Neural cell (in vitro differentiated cells): ENCODE measurements around the gene GDAP2. TPM values are rescaled to one million over a fixed set of nuclear protein-coding genes. Genes with fewer than 3 reads are reported as not detected.

Experiments
- H2AFZ ChIP-seq: fragments of 200-600, 300-800 bp; sonication (generic), shearing (Covaris generic); 2 replicates; pipeline ENCODE4 v1.6.0; 2014; ENCODE audit warnings: low read depth, mild to moderate bottlenecking, antibody characterized with exemption, low read length, moderate library complexity
- H3F3A ChIP-seq: fragments of 200-600 bp; shearing (Covaris generic); 2 replicates; pipeline ENCODE4 v1.6.1; 2016; ENCODE audit warnings: mild to moderate bottlenecking, moderate library complexity, mixed read lengths, antibody characterized with exemption, low read length; ENCODE audit not compliant: insufficient read depth, poor library complexity, severe bottlenecking
- H3K27ac ChIP-seq: fragments of 200-600, 300-800 bp; sonication (generic), shearing (Covaris generic); 2 replicates; pipeline ENCODE4 v1.5.1; 2014; ENCODE audit warnings: mild to moderate bottlenecking, low read length, moderate library complexity
- H3K27me3 ChIP-seq: fragments of 300-800, 200-600 bp; sonication (generic), shearing (Covaris generic); 2 replicates; pipeline ENCODE4 v1.6.0; 2014; ENCODE audit warnings: mild to moderate bottlenecking, low read depth, low read length, moderate library complexity; ENCODE audit not compliant: insufficient read depth
- H3K36me3 ChIP-seq: fragments of 300-800, 200-600 bp; sonication (generic), shearing (Covaris generic); 2 replicates; pipeline ENCODE4 v1.5.1; 2014; ENCODE audit warnings: mild to moderate bottlenecking, antibody characterized with exemption, low read length, moderate library complexity; ENCODE audit not compliant: insufficient read depth
- H3K4me2 ChIP-seq: fragments of 300-800, 200-600 bp; sonication (generic), shearing (Covaris generic); 2 replicates; pipeline ENCODE4 v1.6.0; 2014; ENCODE audit warnings: mild to moderate bottlenecking, low read length
- H3K4me3 ChIP-seq: fragments of 300-800, 200-600 bp; sonication (generic), shearing (Covaris generic); 2 replicates; pipeline ENCODE4 v1.5.1; 2014; ENCODE audit warnings: mild to moderate bottlenecking, low read length, moderate library complexity
- H3K79me2 ChIP-seq: fragments of 200-600 bp; shearing (Covaris generic); replicated peaks from 2 replicates; pipeline ENCODE4 v1.6.0; 2014; ENCODE audit warnings: mild to moderate bottlenecking, low read length, moderate library complexity; ENCODE audit not compliant: insufficient read depth
- H3K9ac ChIP-seq: fragments of 300-800, 200-600 bp; sonication (generic), shearing (Covaris generic); 2 replicates; pipeline ENCODE4 v1.6.1; 2016; ENCODE audit warnings: mild to moderate bottlenecking, low read length, mixed read lengths
- H3K9me2 ChIP-seq: fragments of 200-600 bp; shearing (Covaris generic); 2 replicates; pipeline ENCODE4 v1.6.1; 2016; ENCODE audit warnings: mild to moderate bottlenecking, low read length, mixed read lengths; ENCODE audit not compliant: insufficient read depth
- H3K9me3 ChIP-seq: fragments of 200-600, 300-800 bp; sonication (generic), shearing (Covaris generic); 2 replicates; pipeline ENCODE4 v1.6.1; 2016; ENCODE audit warnings: mild to moderate bottlenecking, mixed run types, low read length, moderate library complexity, mixed read lengths
- H4K20me1 ChIP-seq: fragments of 200-600 bp; shearing (Covaris generic); 2 replicates; pipeline ENCODE4 v1.6.1; 2016; ENCODE audit warnings: mild to moderate bottlenecking, mixed run types; ENCODE audit not compliant: insufficient read depth
- EP300 ChIP-seq: fragments of 450-650 bp; conservative IDR thresholded peaks from 2 replicates; pipeline ENCODE4 v1.6.1; 2014; ENCODE audit warnings: antibody characterized with exemption, mild to moderate bottlenecking, moderate library complexity; ENCODE audit not compliant: poor library complexity, severe bottlenecking
- EZH2 ChIP-seq: fragments of 200-600, 300-800 bp; shearing (Covaris generic), sonication (generic); IDR thresholded peaks from 2 replicates; pipeline ENCODE4 v1.6.1; 2014; ENCODE audit warnings: antibody characterized with exemption, low read length, borderline replicate concordance, mild to moderate bottlenecking; ENCODE audit not compliant: insufficient read depth, poor library complexity, severe bottlenecking
- MXI1 ChIP-seq: fragments of 450-650 bp; conservative IDR thresholded peaks from 2 replicates; pipeline ENCODE4 v1.6.1; 2014; ENCODE audit warnings: antibody characterized with exemption, mild to moderate bottlenecking; ENCODE audit not compliant: poor library complexity, severe bottlenecking
- POLR2AphosphoS5 ChIP-seq: IDR thresholded peaks from 2 replicates; pipeline ENCODE4 v1.6.1; 2012
- RAD21 ChIP-seq: fragments of 450-650 bp; conservative IDR thresholded peaks from 2 replicates; pipeline ENCODE4 v1.6.1; 2014; ENCODE audit warnings: antibody characterized with exemption, mild to moderate bottlenecking, moderate library complexity
- REST ChIP-seq: IDR thresholded peaks from 2 replicates; pipeline ENCODE4 v1.6.1; 2012; ENCODE audit warnings: borderline replicate concordance
- SMC3 ChIP-seq: fragments of 450-650 bp; conservative IDR thresholded peaks from 2 replicates; pipeline ENCODE4 v1.6.1; 2014; ENCODE audit warnings: antibody characterized with exemption, mild to moderate bottlenecking, moderate library complexity; ENCODE audit not compliant: poor library complexity
- TAF1 ChIP-seq: IDR thresholded peaks from 2 replicates; pipeline ENCODE4 v1.6.1; 2012; ENCODE audit warnings: low read depth
- polyA plus RNA-seq: library from polyadenylated mRNA; depleted of rRNA; stranded (reverse); fragments of >200 nt; gene quantifications from 2 replicates; pipeline ENCODE4 v1.2.3, GENCODE V29; 2014
- TF ChIP-seq, protein P1 (sequence below): fragments of 450-650 bp; IDR thresholded peaks from 2 replicates; pipeline ENCODE4 v1.5.1; 2014; ENCODE audit warnings: antibody characterized with exemption, mild to moderate bottlenecking, moderate library complexity; ENCODE audit not compliant: poor library complexity, severe bottlenecking

GDAP2 gene
- polyA plus RNA-seq, 1 donor from 2014 or later: 6.8 TPM

DNA sequence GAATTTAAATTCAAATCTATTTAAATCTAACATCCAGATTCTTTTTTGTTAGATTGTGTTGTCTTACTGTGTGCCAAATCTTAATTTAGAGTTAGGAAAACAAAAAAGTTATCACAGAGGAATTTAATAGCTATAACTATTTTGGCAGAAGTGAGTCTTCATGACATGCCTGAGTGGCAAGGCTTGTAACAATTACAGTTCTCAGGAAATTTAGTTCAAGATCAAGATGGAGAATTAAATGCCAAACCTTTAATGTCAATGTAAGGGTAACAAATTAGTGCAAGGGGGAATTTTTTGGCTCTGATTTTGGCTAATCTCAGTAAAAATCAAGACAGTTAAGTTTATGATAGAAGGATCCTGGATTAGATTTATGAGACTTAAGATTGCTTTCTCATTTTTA lies 58.4 kb downstream of the GDAP2 start:
- H2AFZ ChIP-seq: no peak overlapping the region
- no peaks in the 10 kb centered on the region for H3K9me3 ChIP-seq
- no peak overlapping the region for H3K4me3 ChIP-seq
- no peak overlapping the region for H3K9ac ChIP-seq
- no peaks in the 10 kb centered on the region for H4K20me1 ChIP-seq
- no peak for TF ChIP-seq MXI1
- no peak for TF ChIP-seq SMC3
- TF ChIP-seq REST: no peak
- no peak for TF ChIP-seq RAD21
- no peak for TF ChIP-seq POLR2AphosphoS5
- no peak for TF ChIP-seq EP300
- no peak overlapping the region for H3K27ac ChIP-seq
- peaks cover 24% of the 10 kb centered on the region for H3K36me3 ChIP-seq
- H3K79me2 ChIP-seq: no peaks in the 10 kb centered on the region
- no peaks in the 10 kb centered on the region for H3F3A ChIP-seq
- H3K9me2 ChIP-seq: no peaks in the 10 kb centered on the region
- H3K4me2 ChIP-seq: no peak overlapping the region
- no peaks in the 10 kb centered on the region for H3K27me3 ChIP-seq

DNA sequence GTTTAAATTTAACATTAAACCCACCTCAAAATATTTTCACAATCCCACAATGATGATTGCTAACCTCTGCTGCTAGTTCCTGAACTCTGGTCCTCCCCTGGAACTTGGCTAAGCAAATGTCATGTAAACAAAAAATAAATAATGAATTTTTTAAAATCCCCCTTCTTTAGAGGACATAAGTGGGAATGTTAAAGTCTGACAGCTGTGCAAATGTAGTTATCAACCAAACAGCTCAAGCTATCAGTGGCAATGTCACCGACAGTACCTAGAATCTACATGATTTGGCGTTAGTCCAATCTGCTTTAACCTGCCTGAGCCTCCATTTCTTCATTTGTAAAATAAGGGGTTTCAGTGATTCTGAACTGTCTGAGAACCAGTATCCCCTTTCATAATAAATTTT lies 67.7 kb downstream of the GDAP2 start:
- H3K4me2 ChIP-seq: no peak overlapping the region
- peaks cover 11% of the 10 kb centered on the region for H3K36me3 ChIP-seq
- H4K20me1 ChIP-seq: no peaks in the 10 kb centered on the region
- H3K9ac ChIP-seq: no peak overlapping the region
- H3K4me3 ChIP-seq: no peak overlapping the region
- no peak overlapping the region for H3K27ac ChIP-seq
- H3F3A ChIP-seq: no peaks in the 10 kb centered on the region
- no peaks in the 10 kb centered on the region for H3K9me3 ChIP-seq
- H2AFZ ChIP-seq: no peak overlapping the region
- no peaks in the 10 kb centered on the region for H3K79me2 ChIP-seq
- no peaks in the 10 kb centered on the region for H3K27me3 ChIP-seq
- TF ChIP-seq SMC3 (no peak), TAF1 (no peak), EZH2 (no peak), MXI1 (no peak), REST (no peak), RAD21 (no peak), EP300 (no peak), POLR2AphosphoS5 (no peak)
- TF ChIP-seq, protein P1, sequence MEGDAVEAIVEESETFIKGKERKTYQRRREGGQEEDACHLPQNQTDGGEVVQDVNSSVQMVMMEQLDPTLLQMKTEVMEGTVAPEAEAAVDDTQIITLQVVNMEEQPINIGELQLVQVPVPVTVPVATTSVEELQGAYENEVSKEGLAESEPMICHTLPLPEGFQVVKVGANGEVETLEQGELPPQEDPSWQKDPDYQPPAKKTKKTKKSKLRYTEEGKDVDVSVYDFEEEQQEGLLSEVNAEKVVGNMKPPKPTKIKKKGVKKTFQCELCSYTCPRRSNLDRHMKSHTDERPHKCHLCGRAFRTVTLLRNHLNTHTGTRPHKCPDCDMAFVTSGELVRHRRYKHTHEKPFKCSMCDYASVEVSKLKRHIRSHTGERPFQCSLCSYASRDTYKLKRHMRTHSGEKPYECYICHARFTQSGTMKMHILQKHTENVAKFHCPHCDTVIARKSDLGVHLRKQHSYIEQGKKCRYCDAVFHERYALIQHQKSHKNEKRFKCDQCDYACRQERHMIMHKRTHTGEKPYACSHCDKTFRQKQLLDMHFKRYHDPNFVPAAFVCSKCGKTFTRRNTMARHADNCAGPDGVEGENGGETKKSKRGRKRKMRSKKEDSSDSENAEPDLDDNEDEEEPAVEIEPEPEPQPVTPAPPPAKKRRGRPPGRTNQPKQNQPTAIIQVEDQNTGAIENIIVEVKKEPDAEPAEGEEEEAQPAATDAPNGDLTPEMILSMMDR: no peak
- no peaks in the 10 kb centered on the region for H3K9me2 ChIP-seq
